Measurements from ENCODE around the gene NUDT5.

DNA sequence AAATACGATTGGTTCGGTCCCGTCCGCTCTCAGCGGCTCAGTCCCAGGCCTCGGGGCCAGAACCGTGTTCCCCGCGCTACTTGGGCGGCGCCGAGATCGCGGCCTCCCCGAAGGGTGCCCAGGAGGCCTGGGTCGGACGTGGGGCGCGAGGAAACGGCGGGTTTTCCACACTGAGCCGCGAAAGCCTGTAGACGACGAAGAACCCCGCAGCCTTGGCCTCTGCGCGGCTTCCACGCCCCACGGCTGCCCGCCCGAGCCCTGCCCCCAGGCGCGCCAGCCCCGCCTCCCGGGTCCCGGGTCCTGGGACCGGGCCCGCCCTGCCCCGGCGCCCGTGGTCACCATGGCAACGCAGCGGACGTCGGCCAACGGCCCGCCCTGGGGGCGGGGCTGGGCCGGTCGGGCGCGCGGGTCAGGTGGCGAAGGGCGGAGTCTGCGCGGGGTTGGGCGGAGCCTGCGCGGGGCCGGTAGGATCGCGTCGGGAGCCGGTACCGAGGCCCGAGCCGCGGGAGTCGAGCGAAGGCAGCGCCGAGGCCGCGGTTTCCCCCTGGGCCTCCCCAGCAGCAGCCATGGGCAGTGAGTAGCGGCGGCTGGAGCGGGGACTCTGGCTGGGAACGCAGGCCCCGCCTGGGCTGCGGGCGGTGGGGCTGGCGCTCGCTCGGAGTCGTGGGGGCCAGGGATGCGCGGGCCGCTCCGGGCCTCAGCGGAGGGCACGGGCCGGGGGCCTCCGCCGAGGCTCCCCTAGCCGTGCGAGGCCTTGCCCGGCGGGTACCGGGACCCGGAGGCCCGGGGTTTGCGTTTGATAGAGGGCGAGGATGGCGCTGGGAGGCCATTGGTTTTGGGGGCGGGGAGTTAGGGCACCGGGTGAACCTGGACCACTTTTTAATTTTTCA, 66.2 kb downstream of the NUDT5 start, which contains the start of gene SEC61A2:
- TF ChIP-seq, protein P1, sequence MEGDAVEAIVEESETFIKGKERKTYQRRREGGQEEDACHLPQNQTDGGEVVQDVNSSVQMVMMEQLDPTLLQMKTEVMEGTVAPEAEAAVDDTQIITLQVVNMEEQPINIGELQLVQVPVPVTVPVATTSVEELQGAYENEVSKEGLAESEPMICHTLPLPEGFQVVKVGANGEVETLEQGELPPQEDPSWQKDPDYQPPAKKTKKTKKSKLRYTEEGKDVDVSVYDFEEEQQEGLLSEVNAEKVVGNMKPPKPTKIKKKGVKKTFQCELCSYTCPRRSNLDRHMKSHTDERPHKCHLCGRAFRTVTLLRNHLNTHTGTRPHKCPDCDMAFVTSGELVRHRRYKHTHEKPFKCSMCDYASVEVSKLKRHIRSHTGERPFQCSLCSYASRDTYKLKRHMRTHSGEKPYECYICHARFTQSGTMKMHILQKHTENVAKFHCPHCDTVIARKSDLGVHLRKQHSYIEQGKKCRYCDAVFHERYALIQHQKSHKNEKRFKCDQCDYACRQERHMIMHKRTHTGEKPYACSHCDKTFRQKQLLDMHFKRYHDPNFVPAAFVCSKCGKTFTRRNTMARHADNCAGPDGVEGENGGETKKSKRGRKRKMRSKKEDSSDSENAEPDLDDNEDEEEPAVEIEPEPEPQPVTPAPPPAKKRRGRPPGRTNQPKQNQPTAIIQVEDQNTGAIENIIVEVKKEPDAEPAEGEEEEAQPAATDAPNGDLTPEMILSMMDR (IDR thresholded peaks at IDR 0.05): no peak
- peak in 3 of 4 donors; percentile 18 to 69 (median 56) for TF ChIP-seq POLR2A (IDR thresholded peaks at IDR 0.05)
